GM18508 (cell line): ENCODE results near the gene MTERF4.

Source experiments
- ATAC-seq: cut with Tn5 transposase; IDR thresholded peaks from one replicate; pipeline ENCODE4 v1.9.1; 2021; ENCODE audit warnings: moderate number of reproducible peaks; ENCODE audit not compliant: insufficient read depth, unreplicated experiment

The MTERF4 gene

GRCh38 chr2:241071677-241072111, 30.4 kb downstream of the MTERF4 start:
- ATAC-seq = no peak

- ATAC-seq = no peak
These were observed 31.0 kb downstream of the MTERF4 start for GRCh38 chr2:241070811-241071676.

- ATAC-seq = no peak
These were observed 31.7 kb downstream of the MTERF4 start for GRCh38 chr2:241070361-241070760.

GRCh38 chr2:241069821-241070281, 32.2 kb downstream of the MTERF4 start:
- ATAC-seq = no peak

GRCh38 chr2:241068942-241069810, 32.9 kb downstream of the MTERF4 start:
- no peak for ATAC-seq

- no peak for ATAC-seq
These were observed 33.7 kb downstream of the MTERF4 start for GRCh38 chr2:241068136-241068941.

GRCh38 chr2:241067501-241068135, 34.5 kb downstream of the MTERF4 start:
- no peak for ATAC-seq

GRCh38 chr2:241066893-241067341, 35.2 kb downstream of the MTERF4 start:
- no peak for ATAC-seq

- no peak for ATAC-seq
These were observed 35.8 kb downstream of the MTERF4 start for GRCh38 chr2:241066171-241066892.

- no peak for ATAC-seq
These were observed 36.7 kb downstream of the MTERF4 start for GRCh38 chr2:241065355-241065803.

- no peak for ATAC-seq
These were observed 37.2 kb downstream of the MTERF4 start for GRCh38 chr2:241064802-241065354.

- ATAC-seq = no peak
These were observed 37.9 kb downstream of the MTERF4 start for GRCh38 chr2:241064008-241064801.

- no peak for ATAC-seq
These were observed 38.5 kb downstream of the MTERF4 start for GRCh38 chr2:241063587-241063986.

- ATAC-seq = no peak
These were observed 39.0 kb downstream of the MTERF4 start for GRCh38 chr2:241063093-241063551.

- no peak for ATAC-seq
These were observed 39.5 kb downstream of the MTERF4 start for GRCh38 chr2:241062389-241063092.

GRCh38 chr2:241061275-241061674, 40.8 kb downstream of the MTERF4 start:
- no peak for ATAC-seq

GRCh38 chr2:241053576-241054251, 48.4 kb downstream of the MTERF4 start:
- ATAC-seq = no peak
